HepG2 (cell line): ENCODE results near the gene TRPM6.

Experiments used
- CHD4 ChIP-seq: fragments of 200-600 bp; sonication (generic); IDR thresholded peaks from 2 replicates; pipeline ENCODE4 v1.7.0; 2017; ENCODE audit warnings: mild to moderate bottlenecking, low read length, borderline replicate concordance
- CREB1 ChIP-seq, 2 experiments: fragments of 450-650 bp in 1 of 2; IDR thresholded peaks; 2 replicates each; pipeline ENCODE4 v1.6.1; 2016 to 2017; ENCODE audit warnings: control low read depth in 1 of 2, mild to moderate bottlenecking in 1 of 2, missing compliant biosample characterization in 1 of 2, missing genetic modification characterization in 1 of 2
- MEIS1 ChIP-seq: sonication (generic); formaldehyde crosslinking; IDR thresholded peaks from 2 replicates; pipeline ENCODE4 v1.9.0; 2021; ENCODE audit warnings: mild to moderate bottlenecking, missing genetic modification reagents, moderate library complexity, borderline replicate concordance
- POLR2A ChIP-seq, 2 experiments: IDR thresholded peaks; 2 replicates each; pipeline ENCODE4 v1.6.1; 2011; ENCODE audit warnings: low read depth in 2 of 2, low read length in 2 of 2, mild to moderate bottlenecking in 1 of 2, moderate library complexity in 1 of 2; ENCODE audit not compliant: insufficient read depth in 1 of 2
- POLR2AphosphoS5 ChIP-seq: IDR thresholded peaks from 2 replicates; pipeline ENCODE4 v1.6.1; 2012; ENCODE audit warnings: low read depth, low read length
- PREB ChIP-seq: sonication (generic); formaldehyde crosslinking; IDR thresholded peaks from 2 replicates; pipeline ENCODE4 v1.4.0; 2020; ENCODE audit warnings: missing genetic modification reagents
- SP1 ChIP-seq, 2 experiments: fragments of 450-650 bp in 1 of 2; sonication (generic) in 1 of 2; formaldehyde crosslinking in 1 of 2; IDR thresholded peaks; 2 replicates each; pipeline versions ENCODE4 v1.4.0 to v1.6.1; 2016 to 2020; ENCODE audit warnings: missing genetic modification reagents in 1 of 2
- SRSF9 ChIP-seq: fragments of 200-400 bp; formaldehyde crosslinking; IDR thresholded peaks from 2 replicates; pipeline ENCODE4 v1.6.1; 2018; ENCODE audit warnings: borderline replicate concordance, mild to moderate bottlenecking, low read depth, low read length; ENCODE audit not compliant: insufficient read depth, poor library complexity, severe bottlenecking
- ZNF274 ChIP-seq: sonication (generic); formaldehyde crosslinking; IDR thresholded peaks from 2 replicates; pipeline ENCODE4 v1.5.1; 2020; ENCODE audit warnings: mild to moderate bottlenecking, missing genetic modification reagents
- ZNF331 ChIP-seq: sonication (generic); formaldehyde crosslinking; IDR thresholded peaks from 2 replicates; pipeline ENCODE4 v1.4.0; 2020; ENCODE audit warnings: missing genetic modification reagents
- ZNF775 ChIP-seq: sonication (generic); formaldehyde crosslinking; IDR thresholded peaks from 2 replicates; pipeline ENCODE4 v1.4.0; 2020; ENCODE audit warnings: missing genetic modification reagents, mild to moderate bottlenecking, moderate library complexity, borderline replicate concordance
- TF ChIP-seq, protein P1 (sequence below): sonication (generic); formaldehyde crosslinking; IDR thresholded peaks from 2 replicates; pipeline ENCODE4 v1.5.0; 2020; ENCODE audit warnings: mild to moderate bottlenecking, missing genetic modification reagents, moderate library complexity

DNA sequence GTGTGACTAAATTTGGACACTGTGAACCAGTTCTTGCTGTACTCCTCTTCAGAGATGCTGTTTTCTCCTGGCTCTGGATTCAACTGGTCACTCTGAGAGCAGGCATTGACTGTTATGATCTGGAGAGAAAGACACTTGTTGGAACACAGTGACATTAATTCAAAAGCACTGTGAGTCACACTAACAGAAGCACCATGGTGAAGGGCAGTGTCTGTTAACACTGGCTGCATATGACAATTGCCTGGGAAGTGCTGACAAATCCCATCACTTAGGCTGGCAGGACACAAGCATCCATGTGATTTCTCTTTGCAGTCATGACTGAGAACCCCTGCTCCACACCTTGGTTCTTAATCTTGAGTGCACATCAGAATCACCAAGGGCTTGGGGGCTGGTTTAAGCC, 132.4 kb downstream of the TRPM6 start:
- TF ChIP-seq CHD4, result no peak
- no peak for TF ChIP-seq POLR2AphosphoS5
- TF ChIP-seq, protein P1, sequence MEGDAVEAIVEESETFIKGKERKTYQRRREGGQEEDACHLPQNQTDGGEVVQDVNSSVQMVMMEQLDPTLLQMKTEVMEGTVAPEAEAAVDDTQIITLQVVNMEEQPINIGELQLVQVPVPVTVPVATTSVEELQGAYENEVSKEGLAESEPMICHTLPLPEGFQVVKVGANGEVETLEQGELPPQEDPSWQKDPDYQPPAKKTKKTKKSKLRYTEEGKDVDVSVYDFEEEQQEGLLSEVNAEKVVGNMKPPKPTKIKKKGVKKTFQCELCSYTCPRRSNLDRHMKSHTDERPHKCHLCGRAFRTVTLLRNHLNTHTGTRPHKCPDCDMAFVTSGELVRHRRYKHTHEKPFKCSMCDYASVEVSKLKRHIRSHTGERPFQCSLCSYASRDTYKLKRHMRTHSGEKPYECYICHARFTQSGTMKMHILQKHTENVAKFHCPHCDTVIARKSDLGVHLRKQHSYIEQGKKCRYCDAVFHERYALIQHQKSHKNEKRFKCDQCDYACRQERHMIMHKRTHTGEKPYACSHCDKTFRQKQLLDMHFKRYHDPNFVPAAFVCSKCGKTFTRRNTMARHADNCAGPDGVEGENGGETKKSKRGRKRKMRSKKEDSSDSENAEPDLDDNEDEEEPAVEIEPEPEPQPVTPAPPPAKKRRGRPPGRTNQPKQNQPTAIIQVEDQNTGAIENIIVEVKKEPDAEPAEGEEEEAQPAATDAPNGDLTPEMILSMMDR, result no peak
- TF ChIP-seq CREB1 (IDR thresholded peaks at IDR 0.05), result no peak
- no peak for TF ChIP-seq CREB1 (CRISPR knock-in tag; IDR thresholded peaks at IDR 0.05)
- TF ChIP-seq SP1 (IDR thresholded peaks at IDR 0.05), result no peak
- TF ChIP-seq SP1 (CRISPR knock-in tag; IDR thresholded peaks at IDR 0.05), result no peak
- TF ChIP-seq ZNF775, result no peak
- no peak for TF ChIP-seq ZNF331 (CRISPR knock-in tag)
- TF ChIP-seq POLR2A (IDR thresholded peaks at IDR 0.05; ENCODE audit: insufficient read depth in 1 of 2, low read depth in 2 of 2, low read length in 2 of 2), result no peak
- no peak for TF ChIP-seq ZNF274 (CRISPR knock-in tag)
- no peak for TF ChIP-seq SRSF9
- no peak for TF ChIP-seq PREB
- no peak for TF ChIP-seq MEIS1 (CRISPR knock-in tag)
